Testis (tissue), 2 donors: Measurements from ENCODE around the gene C19orf33.

Source experiments
- CTCF ChIP-seq, 3 experiments: fragments of 450-650 bp in 2 of 3; fragments of 200-600 bp in 1 of 3; sonication (generic) in 1 of 3; IDR thresholded peaks; one replicate each; pipeline ENCODE4 v1.5.1; 2016 to 2019; ENCODE audit warnings: antibody characterized with exemption in 3 of 3, mild to moderate bottlenecking in 2 of 3, moderate library complexity in 1 of 3
- POLR2A ChIP-seq: fragments of 450-650 bp; IDR thresholded peaks from one replicate; pipeline ENCODE4 v1.6.1; 2017; ENCODE audit warnings: antibody characterized with exemption, mild to moderate bottlenecking, moderate library complexity

GRCh38 chr19:38270587-38271167, 33.4 kb upstream of the C19orf33 start:
- TF ChIP-seq CTCF (IDR thresholded peaks at IDR 0.05) (no peak), POLR2A (no peak)
